ENCODE results near the gene USP8.
"Not testable (repeated sequence)": the region's sequence is repeated elsewhere in the genome, so short reads cannot be mapped to it uniquely, and the experiment has no call there.

The USP8 gene

GRCh38 chr15:50390554-50391264, 33.5 kb upstream of the USP8 start:
- TF ChIP-seq CTCF (IDR thresholded peaks at IDR 0.05; ENCODE audit: control insufficient read depth, insufficient read depth, low read depth, low read length, missing control alignments): no peak
- no peak for DNase-seq (ENCODE audit: low read depth)
- H3K4me3 ChIP-seq (ENCODE audit: control insufficient read depth, low read depth, low read length): no peak overlapping the region

DNA sequence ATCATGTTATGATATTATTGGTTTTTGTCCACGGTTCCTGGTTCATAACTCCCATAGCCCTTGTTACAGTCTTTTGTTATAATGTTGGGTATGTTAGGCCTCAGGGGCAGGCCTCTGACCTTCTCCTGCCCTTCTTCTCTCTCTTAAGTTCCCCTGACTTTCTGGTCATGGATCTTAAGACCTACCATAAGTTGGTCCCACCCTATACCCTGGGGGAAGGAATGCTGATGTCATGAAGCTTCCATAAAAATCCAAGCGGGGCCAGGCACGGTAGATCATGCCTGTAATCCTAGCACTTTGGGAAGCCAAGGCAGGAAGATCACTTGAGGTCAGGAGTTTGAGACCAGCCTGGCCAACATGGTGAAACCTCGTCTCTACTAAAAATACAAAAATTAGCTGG, 32.6 kb upstream of the USP8 start:
- not testable (repeated sequence) for DNase-seq (ENCODE audit: low read depth); H3K4me3 ChIP-seq (ENCODE audit: control insufficient read depth, low read depth, low read length)

DNA sequence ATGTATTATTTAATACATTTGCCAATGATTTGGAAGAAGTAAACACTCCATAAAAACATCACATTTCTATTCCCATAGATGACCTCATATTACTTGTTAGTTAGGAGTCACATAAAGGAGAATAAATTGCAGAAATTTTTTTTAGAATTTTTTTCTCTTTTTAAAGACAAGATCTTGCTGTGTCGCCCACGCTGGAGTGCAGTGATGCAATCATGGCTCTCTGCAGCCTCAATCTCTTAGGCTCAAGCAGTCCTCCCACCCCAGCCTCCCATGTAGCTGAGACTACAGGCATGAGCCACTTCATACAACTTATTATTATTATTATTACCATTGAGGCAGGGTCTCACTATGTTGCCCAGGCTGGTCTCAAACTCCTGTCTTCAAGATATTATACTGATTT, 12.3 kb upstream of the USP8 start:
- no peak for DNase-seq (ENCODE audit: low read depth)
- H3K4me3 ChIP-seq (ENCODE audit: control insufficient read depth, low read depth, low read length): no peak overlapping the region
- TF ChIP-seq CTCF (IDR thresholded peaks at IDR 0.05; ENCODE audit: control insufficient read depth, insufficient read depth, low read depth, low read length, missing control alignments): no peak

GRCh38 chr15:50414624-50415023, 9.6 kb upstream of the USP8 start:
- no peak for TF ChIP-seq CTCF (IDR thresholded peaks at IDR 0.05; ENCODE audit: control insufficient read depth, insufficient read depth, low read depth, low read length, missing control alignments)
- DNase-seq (ENCODE audit: low read depth): no peak
- H3K4me3 ChIP-seq (ENCODE audit: control insufficient read depth, low read depth, low read length): no peak overlapping the region

GRCh38 chr15:50415752-50416404, 8.3 kb upstream of the USP8 start:
- H3K4me3 ChIP-seq (ENCODE audit: control insufficient read depth, low read depth, low read length): no peak overlapping the region
- DNase-seq (ENCODE audit: low read depth): no peak
- no peak for TF ChIP-seq CTCF (IDR thresholded peaks at IDR 0.05; ENCODE audit: control insufficient read depth, insufficient read depth, low read depth, low read length, missing control alignments)

DNA sequence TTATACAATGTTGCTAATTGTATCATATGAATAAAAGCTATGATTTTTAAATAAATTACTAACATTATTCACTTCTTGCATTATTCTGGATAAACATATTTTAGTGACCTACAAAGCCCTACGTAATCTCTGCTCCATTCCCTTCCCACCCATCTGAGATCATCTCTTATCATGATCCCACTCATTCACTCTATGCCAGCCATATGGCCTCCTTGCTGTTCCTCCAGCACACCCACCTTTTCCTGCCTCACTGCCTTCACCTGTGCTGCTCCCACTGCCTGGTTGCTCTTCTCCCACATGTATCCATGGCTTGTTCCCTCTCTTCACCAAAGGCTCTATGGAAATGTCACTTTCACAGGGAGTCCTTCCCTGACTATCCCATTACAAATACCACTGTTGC, 7.3 kb upstream of the USP8 start:
- no peak for DNase-seq (ENCODE audit: low read depth)
- no peak overlapping the region for H3K4me3 ChIP-seq (ENCODE audit: control insufficient read depth, low read depth, low read length)
- TF ChIP-seq CTCF (IDR thresholded peaks at IDR 0.05; ENCODE audit: control insufficient read depth, insufficient read depth, low read depth, low read length, missing control alignments): no peak

GRCh38 chr15:50418041-50418583, 6.1 kb upstream of the USP8 start:
- TF ChIP-seq CTCF (IDR thresholded peaks at IDR 0.05; ENCODE audit: control insufficient read depth, insufficient read depth, low read depth, low read length, missing control alignments): no peak
- no peak for DNase-seq (ENCODE audit: low read depth)
- H3K4me3 ChIP-seq (ENCODE audit: control insufficient read depth, low read depth, low read length): no peak overlapping the region
